ENCODE measurements around the gene SLC25A39.
A peak's percentile ranks its signal among the peaks of the same experiment; 100 is the strongest.

Gene SLC25A39

GRCh38 chr17:44281570-44281969 lies 43.1 kb downstream of the SLC25A39 start:
- no peak for DNase-seq (ENCODE audit: low read depth)
- no peak overlapping the region for H3K4me3 ChIP-seq (ENCODE audit: control insufficient read depth, low read depth, low read length)
- no peak for TF ChIP-seq CTCF (IDR thresholded peaks at IDR 0.05; ENCODE audit: control insufficient read depth, insufficient read depth, low read depth, low read length, missing control alignments)

DNA sequence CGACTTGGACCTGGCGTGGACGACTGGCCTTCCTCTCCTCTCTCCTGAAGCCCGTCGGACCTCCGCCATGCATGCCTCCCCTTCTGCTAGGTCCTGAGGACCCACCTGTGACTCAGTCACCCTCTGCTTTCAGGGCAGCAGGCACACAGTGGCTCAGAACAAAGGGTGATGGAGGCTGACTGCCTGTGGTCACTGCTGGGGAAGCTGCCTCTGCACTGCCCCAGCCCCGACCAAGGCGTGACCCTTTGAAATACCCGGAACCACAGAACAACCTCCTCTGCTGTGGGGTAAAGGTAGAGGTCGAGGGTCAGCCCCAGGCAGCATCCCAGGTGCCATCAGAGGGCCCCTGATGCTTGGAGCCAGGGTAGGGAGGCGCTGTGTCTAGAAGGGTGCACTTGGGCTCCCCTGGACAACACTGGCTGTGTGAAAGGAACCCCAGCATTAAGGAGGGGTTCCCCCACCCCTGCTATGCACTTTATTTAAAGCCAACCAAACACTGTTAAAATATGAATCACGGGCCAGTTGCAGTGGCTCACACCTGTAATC lies 44.2 kb downstream of the SLC25A39 start:
- DNase-seq (ENCODE audit: low read depth): no peak
- H3K4me3 ChIP-seq (ENCODE audit: control insufficient read depth, low read depth, low read length): no peak overlapping the region
- TF ChIP-seq CTCF (IDR thresholded peaks at IDR 0.05; ENCODE audit: control insufficient read depth, insufficient read depth, low read depth, low read length, missing control alignments): no peak

DNA sequence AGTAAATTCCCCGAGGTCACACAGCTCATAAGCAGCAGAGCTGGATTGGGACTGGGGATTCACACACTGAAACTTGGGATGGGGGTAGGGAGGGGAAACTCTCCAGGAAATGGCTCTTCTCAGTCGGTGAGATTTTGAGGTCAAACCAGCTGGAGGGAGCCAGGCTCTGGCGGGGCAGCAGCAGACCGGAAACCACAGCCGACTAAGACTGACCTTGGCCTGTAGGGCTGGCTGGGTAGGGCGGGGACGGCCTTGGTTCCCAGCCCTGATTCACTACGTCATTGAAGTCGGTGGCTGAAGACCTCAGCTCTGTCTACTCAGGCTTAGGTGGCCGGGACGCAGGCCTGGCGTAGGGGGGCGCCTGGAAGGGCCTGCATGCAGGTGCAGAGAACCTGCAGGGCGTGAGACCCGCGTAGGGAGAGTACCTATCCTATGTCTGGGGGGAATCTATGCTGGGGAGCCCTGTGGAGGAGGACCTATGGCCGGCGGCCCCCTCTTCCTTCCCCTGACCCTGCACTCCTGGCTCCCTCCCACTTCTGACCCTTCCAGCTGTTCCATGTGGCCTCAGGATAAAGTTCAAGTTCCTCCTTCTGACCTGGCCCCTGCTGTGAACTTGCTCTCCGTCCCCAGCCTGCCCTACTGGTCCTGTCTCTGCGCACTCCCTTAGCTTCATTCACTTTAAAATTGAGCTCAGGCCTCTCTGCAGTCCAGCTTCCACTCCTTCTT lies 44.8 kb downstream of the SLC25A39 start:
- H3K4me3 ChIP-seq (ENCODE audit: control insufficient read depth, low read depth, low read length): no peak overlapping the region
- TF ChIP-seq CTCF (IDR thresholded peaks at IDR 0.05; ENCODE audit: control insufficient read depth, insufficient read depth, low read depth, low read length, missing control alignments): no peak
- DNase-seq (ENCODE audit: low read depth): peak; percentile 37

- DNase-seq (ENCODE audit: low read depth): no peak
- no peak overlapping the region for H3K4me3 ChIP-seq (ENCODE audit: control insufficient read depth, low read depth, low read length)
- no peak for TF ChIP-seq CTCF (IDR thresholded peaks at IDR 0.05; ENCODE audit: control insufficient read depth, insufficient read depth, low read depth, low read length, missing control alignments)
These were observed 45.3 kb downstream of the SLC25A39 start for GRCh38 chr17:44279346-44279665.

DNA sequence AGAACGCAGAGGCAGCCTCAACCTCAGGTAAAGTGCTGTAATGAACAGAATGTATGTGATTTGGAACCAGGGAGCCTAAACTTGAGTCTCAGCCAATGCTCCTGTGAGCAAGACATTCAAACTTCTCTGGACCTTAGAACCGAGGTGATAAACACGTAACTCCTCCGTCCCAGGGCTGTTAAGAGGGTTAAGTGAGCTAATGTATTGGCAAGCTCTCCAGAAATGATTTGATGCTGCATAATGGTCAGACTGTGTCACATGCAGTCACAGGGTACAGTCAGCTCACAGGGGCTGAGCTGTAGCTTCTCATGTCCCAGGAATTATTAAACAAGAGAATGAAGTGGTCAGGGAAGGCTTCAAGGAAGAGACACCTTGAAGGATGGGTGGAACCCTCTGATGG lies 46.6 kb downstream of the SLC25A39 start:
- DNase-seq (ENCODE audit: low read depth): no peak
- H3K4me3 ChIP-seq (ENCODE audit: control insufficient read depth, low read depth, low read length): no peak overlapping the region
- no peak for TF ChIP-seq CTCF (IDR thresholded peaks at IDR 0.05; ENCODE audit: control insufficient read depth, insufficient read depth, low read depth, low read length, missing control alignments)

DNA sequence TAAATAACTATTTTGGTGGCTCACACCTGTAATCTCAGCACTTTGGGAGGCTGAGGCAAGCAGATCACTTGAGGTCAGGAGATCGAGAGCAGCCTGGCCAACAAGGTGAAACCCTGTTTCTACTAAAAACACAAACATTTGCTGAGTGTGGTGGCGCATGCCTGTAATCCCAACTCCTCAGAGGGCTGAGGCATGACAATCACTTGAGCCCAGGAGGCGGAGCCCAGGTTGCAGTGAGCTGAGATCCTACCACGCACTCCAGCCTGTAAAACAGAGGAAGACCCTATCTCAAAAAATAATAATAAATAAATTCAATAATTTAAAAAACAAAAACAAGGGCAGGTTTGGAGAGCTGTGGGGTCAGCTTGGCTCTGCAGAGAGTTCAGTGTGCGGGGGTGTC lies 51.0 kb downstream of the SLC25A39 start:
- H3K4me3 ChIP-seq (ENCODE audit: control insufficient read depth, low read depth, low read length): no peak overlapping the region
- no peak for TF ChIP-seq CTCF (IDR thresholded peaks at IDR 0.05; ENCODE audit: control insufficient read depth, insufficient read depth, low read depth, low read length, missing control alignments)
- no peak for DNase-seq (ENCODE audit: low read depth)

Measured in AG09309 (cell line).